Spleen (tissue), 7 donors: ENCODE results near the gene PMM1.

Experiments
- CTCF ChIP-seq, 11 experiments: fragments of 200-600 bp in 7 of 11; fragments of 450-650 bp in 4 of 11; sonication (generic) in 4 of 11; IDR thresholded peaks in 8 of 11; conservative IDR thresholded peaks in 3 of 11; 1 replicate in 7 of 11; 2 replicates in 4 of 11; pipeline versions ENCODE4 v1.4.0 to v1.8.0; 2016 to 2021; ENCODE audit warnings: antibody characterized with exemption in 11 of 11, inconsistent platforms in 4 of 11, mild to moderate bottlenecking in 1 of 11
- POLR2A ChIP-seq, 3 donors: fragments of 450-650 bp; IDR thresholded peaks; one replicate each; pipeline ENCODE4 v1.5.1; 2017; ENCODE audit warnings: antibody characterized with exemption in 3 of 3, mild to moderate bottlenecking in 1 of 3
- donor health status: DM: no; HTN: no; CAD: no; lungs with moderate emphysema.
- donor health status: DM: no; HTN: no; CAD: no.
- donor health status: DM: no; HTN: no; CAD: no.

GRCh38 chr22:41576877-41577276 lies 12.8 kb downstream of the PMM1 start:
- TF ChIP-seq CTCF (IDR thresholded peaks at IDR 0.05 in 8 of 11, conservative IDR thresholded peaks at IDR 0.05 in 3 of 11) (peak in 5 of 11 experiments; percentile 18 to 47 (median 23)), POLR2A (IDR thresholded peaks at IDR 0.05) (no peak)
